Measurements from ENCODE around the gene PREP.
"Not testable (repeated sequence)": the region's sequence is repeated elsewhere in the genome, so short reads cannot be mapped to it uniquely, and the experiment has no call there.

The PREP gene

DNA sequence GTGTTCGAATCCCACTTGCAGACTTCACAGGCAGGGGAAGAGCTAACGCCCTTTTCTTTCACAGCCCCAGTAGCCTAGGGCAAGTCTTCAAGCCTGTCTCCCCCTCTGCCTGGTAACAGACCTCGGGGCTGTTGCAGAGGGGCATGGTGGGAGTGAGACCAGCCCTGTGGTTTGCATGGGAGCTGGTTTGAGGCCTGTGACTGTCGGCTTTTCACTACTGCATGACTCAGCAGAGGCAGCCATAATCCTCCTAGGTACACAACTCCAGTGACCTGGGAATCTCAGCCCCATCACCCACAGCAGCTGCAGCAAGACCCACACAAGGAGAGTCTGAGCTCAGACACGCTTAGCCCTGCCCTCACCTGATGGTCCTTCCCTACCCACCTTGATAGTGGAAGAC lies 167.7 kb downstream of the PREP start:
- Histone ChIP-seq H2BK15ac (ENCODE audit: low read length) (no peak overlapping the region), H2BK120ac (ENCODE audit: low read depth, low read length) (no peak overlapping the region), H3K23ac (ENCODE audit: low read depth, low read length, poor library complexity) (peak overlapping the region; percentile 17), H3K4ac (ENCODE audit: low read length) (no peak overlapping the region), H3K14ac (ENCODE audit: low read length) (no peak overlapping the region), H3K4me3 (ENCODE audit: low read length in 2 of 2) (no peak overlapping the region), H3K36me3 (replicated peaks in 1 of 2; ENCODE audit: control insufficient read depth in 2 of 2, insufficient read depth in 2 of 2, low read length in 2 of 2) (no peaks in the 10 kb centered on the region), H3K18ac (ENCODE audit: low read length) (no peak overlapping the region), H2BK12ac (ENCODE audit: low read length) (no peak overlapping the region), H3K4me2 (ENCODE audit: insufficient read depth, low read length, poor library complexity, severe bottlenecking) (no peak overlapping the region), H3K79me1 (ENCODE audit: low read depth, low read length) (no peaks in the 10 kb centered on the region), H4K8ac (ENCODE audit: low read depth, low read length) (no peak overlapping the region), H3K9me3 (replicated peaks in 1 of 2; ENCODE audit: control insufficient read depth in 2 of 2, insufficient read depth in 1 of 2, low read depth in 1 of 2, low read length in 2 of 2) (peaks cover 0 to 1% of the 10 kb centered on the region in 2 donors), H3K27ac (replicated peaks; ENCODE audit: low read length) (no peak overlapping the region), H3K27me3 (ENCODE audit: control insufficient read depth in 3 of 3, insufficient read depth in 3 of 3, low read depth in 1 of 3, low read length in 3 of 3) (no peaks in the 10 kb centered on the region), H3K4me1 (ENCODE audit: control insufficient read depth in 2 of 2, insufficient read depth in 1 of 2, low read depth in 1 of 2, low read length in 2 of 2) (peaks cover 0 to 2% of the 10 kb centered on the region in 2 donors), H2AFZ (ENCODE audit: low read length) (peak overlapping the region; percentile 24), H3K9ac (ENCODE audit: low read depth, low read length, poor library complexity) (no peak overlapping the region), H4K91ac (ENCODE audit: low read depth, low read length, poor library complexity) (no peak overlapping the region), H2AK5ac (ENCODE audit: low read depth, low read length) (peak overlapping the region; percentile 74), H2BK5ac (ENCODE audit: low read length) (no peak overlapping the region)
- WGBS, 2 donors (ENCODE audit: extremely low coverage in 2 of 2, insufficient read length in 2 of 2, insufficient replicate concordance in 1 of 2) = no CpG with 5 or more reads among the region's 5 CpGs
- no peak for DNase-seq (ENCODE audit: low spot score)

DNA sequence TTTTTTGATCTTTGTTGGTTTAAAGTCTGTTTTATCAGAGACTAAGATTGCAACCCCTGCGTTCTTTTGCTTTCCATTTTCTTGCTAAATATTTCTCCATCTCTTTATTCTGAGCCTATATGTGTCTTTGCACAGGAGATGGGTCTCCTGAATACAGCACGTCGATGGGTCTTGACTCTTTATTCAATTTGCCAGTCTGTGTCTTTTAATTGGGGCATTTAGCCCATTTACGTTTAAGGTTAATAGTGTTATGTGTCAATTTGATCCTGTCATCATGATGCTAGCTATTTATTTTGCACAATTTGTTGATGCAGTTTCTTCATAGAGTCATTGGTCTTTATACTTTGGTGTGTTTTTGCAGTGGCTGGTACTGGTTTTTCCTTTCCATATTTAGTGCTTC lies 171.1 kb downstream of the PREP start:
- not testable (repeated sequence) for H2BK120ac ChIP-seq (ENCODE audit: low read depth, low read length); H3K4me2 ChIP-seq (ENCODE audit: insufficient read depth, low read length, poor library complexity, severe bottlenecking); H2AFZ ChIP-seq (ENCODE audit: low read length); H3K23ac ChIP-seq (ENCODE audit: low read depth, low read length, poor library complexity); H3K18ac ChIP-seq (ENCODE audit: low read length); H3K4me3 ChIP-seq (ENCODE audit: low read length in 2 of 2); H3K9ac ChIP-seq (ENCODE audit: low read depth, low read length, poor library complexity); H2BK5ac ChIP-seq (ENCODE audit: low read length); H2AK5ac ChIP-seq (ENCODE audit: low read depth, low read length); H2BK15ac ChIP-seq (ENCODE audit: low read length); H3K14ac ChIP-seq (ENCODE audit: low read length); H4K91ac ChIP-seq (ENCODE audit: low read depth, low read length, poor library complexity); H4K8ac ChIP-seq (ENCODE audit: low read depth, low read length); H3K4ac ChIP-seq (ENCODE audit: low read length); DNase-seq (ENCODE audit: low spot score); H3K9me3 ChIP-seq (replicated peaks in 1 of 2; ENCODE audit: control insufficient read depth in 2 of 2, insufficient read depth in 1 of 2, low read depth in 1 of 2, low read length in 2 of 2); H3K27me3 ChIP-seq (ENCODE audit: control insufficient read depth in 3 of 3, insufficient read depth in 3 of 3, low read depth in 1 of 3, low read length in 3 of 3); H3K36me3 ChIP-seq (replicated peaks in 1 of 2; ENCODE audit: control insufficient read depth in 2 of 2, insufficient read depth in 2 of 2, low read length in 2 of 2); H3K79me1 ChIP-seq (ENCODE audit: low read depth, low read length); H3K4me1 ChIP-seq (ENCODE audit: control insufficient read depth in 2 of 2, insufficient read depth in 1 of 2, low read depth in 1 of 2, low read length in 2 of 2); H3K27ac ChIP-seq (replicated peaks; ENCODE audit: low read length); H2BK12ac ChIP-seq (ENCODE audit: low read length)
- no CpG with 5 or more reads among the region's 4 CpGs for WGBS, 2 donors (ENCODE audit: extremely low coverage in 2 of 2, insufficient read length in 2 of 2, insufficient replicate concordance in 1 of 2)
